ENCODE measurements around the gene ST7. TPM values are rescaled to one million over a fixed set of nuclear protein-coding genes. Genes with fewer than 3 reads are reported as not detected.

The ST7 gene
- polyA plus RNA-seq, 1 donor from 2014 or later, result 76.8 TPM

DNA sequence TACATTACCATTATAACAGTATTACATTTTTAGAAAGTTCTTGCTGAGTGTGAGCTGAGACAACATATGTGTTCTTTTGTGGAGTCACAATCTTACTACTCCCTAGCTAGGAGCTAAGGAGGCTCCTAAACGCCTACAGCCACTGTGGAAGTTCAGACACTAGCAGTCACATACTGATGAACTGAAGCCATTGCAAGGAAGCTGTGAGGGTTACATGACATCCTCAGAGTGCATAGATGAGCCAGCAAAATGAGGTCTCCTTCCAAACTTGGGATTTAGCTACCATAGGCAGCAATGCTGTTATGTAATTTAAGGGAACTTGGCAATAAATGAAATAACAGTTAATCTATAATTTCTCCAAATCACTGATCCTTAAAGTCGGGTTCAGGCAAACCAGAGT, 10.8 kb upstream of the ST7 start:
- Histone ChIP-seq H3K79me2 (replicated peaks; ENCODE audit: insufficient read depth, low read length) (no peaks in the 10 kb centered on the region), H3F3A (ENCODE audit: insufficient read depth, low read length, poor library complexity, severe bottlenecking) (no peaks in the 10 kb centered on the region), H4K20me1 (ENCODE audit: insufficient read depth) (no peaks in the 10 kb centered on the region), H3K9me3 (ENCODE audit: low read length) (no peaks in the 10 kb centered on the region), H3K27ac (ENCODE audit: low read length) (no peak overlapping the region), H3K36me3 (ENCODE audit: insufficient read depth, low read length) (no peaks in the 10 kb centered on the region), H3K9ac (ENCODE audit: low read length) (no peak overlapping the region), H3K9me2 (ENCODE audit: insufficient read depth, low read length) (no peaks in the 10 kb centered on the region), H3K27me3 (ENCODE audit: insufficient read depth, low read depth, low read length) (no peaks in the 10 kb centered on the region), H3K4me2 (ENCODE audit: low read length) (no peak overlapping the region), H3K4me3 (ENCODE audit: low read length) (no peak overlapping the region), H2AFZ (ENCODE audit: low read depth, low read length) (no peak overlapping the region)
- TF ChIP-seq EP300 (conservative IDR thresholded peaks at IDR 0.05; ENCODE audit: poor library complexity, severe bottlenecking), result no peak
- no peak for TF ChIP-seq REST (IDR thresholded peaks at IDR 0.05; ENCODE audit: borderline replicate concordance)
- TF ChIP-seq, protein P1, sequence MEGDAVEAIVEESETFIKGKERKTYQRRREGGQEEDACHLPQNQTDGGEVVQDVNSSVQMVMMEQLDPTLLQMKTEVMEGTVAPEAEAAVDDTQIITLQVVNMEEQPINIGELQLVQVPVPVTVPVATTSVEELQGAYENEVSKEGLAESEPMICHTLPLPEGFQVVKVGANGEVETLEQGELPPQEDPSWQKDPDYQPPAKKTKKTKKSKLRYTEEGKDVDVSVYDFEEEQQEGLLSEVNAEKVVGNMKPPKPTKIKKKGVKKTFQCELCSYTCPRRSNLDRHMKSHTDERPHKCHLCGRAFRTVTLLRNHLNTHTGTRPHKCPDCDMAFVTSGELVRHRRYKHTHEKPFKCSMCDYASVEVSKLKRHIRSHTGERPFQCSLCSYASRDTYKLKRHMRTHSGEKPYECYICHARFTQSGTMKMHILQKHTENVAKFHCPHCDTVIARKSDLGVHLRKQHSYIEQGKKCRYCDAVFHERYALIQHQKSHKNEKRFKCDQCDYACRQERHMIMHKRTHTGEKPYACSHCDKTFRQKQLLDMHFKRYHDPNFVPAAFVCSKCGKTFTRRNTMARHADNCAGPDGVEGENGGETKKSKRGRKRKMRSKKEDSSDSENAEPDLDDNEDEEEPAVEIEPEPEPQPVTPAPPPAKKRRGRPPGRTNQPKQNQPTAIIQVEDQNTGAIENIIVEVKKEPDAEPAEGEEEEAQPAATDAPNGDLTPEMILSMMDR (IDR thresholded peaks at IDR 0.05; ENCODE audit: poor library complexity, severe bottlenecking), result no peak
- no peak for TF ChIP-seq MXI1 (conservative IDR thresholded peaks at IDR 0.05; ENCODE audit: poor library complexity, severe bottlenecking)
- TF ChIP-seq TAF1 (IDR thresholded peaks at IDR 0.05; ENCODE audit: low read depth), result no peak
- no peak for TF ChIP-seq POLR2AphosphoS5 (IDR thresholded peaks at IDR 0.05)
- TF ChIP-seq SMC3 (conservative IDR thresholded peaks at IDR 0.05; ENCODE audit: poor library complexity), result no peak
- TF ChIP-seq RAD21 (conservative IDR thresholded peaks at IDR 0.05), result no peak
- TF ChIP-seq EZH2 (IDR thresholded peaks at IDR 0.05; ENCODE audit: borderline replicate concordance, insufficient read depth, low read length, poor library complexity, severe bottlenecking), result no peak

GRCh38 chr7:116948934-116949333, 4.4 kb upstream of the ST7 start:
- H3K4me3 ChIP-seq (ENCODE audit: low read length), result no peak overlapping the region

More at GRCh38 chr7:116948934-116949333, 4.4 kb upstream of the ST7 start:
- no peak overlapping the region for H3K4me2 ChIP-seq (ENCODE audit: low read length)
- H3K27ac ChIP-seq (ENCODE audit: low read length), result no peak overlapping the region
- no peak overlapping the region for H2AFZ ChIP-seq (ENCODE audit: low read depth, low read length)
- H4K20me1 ChIP-seq (ENCODE audit: insufficient read depth), result no peaks in the 10 kb centered on the region
- H3K36me3 ChIP-seq (ENCODE audit: insufficient read depth, low read length), result no peaks in the 10 kb centered on the region
- H3K79me2 ChIP-seq (replicated peaks; ENCODE audit: insufficient read depth, low read length), result no peaks in the 10 kb centered on the region
- H3K9me3 ChIP-seq (ENCODE audit: low read length), result no peaks in the 10 kb centered on the region
- no peak for TF ChIP-seq EP300 (conservative IDR thresholded peaks at IDR 0.05; ENCODE audit: poor library complexity, severe bottlenecking)
- TF ChIP-seq EZH2 (IDR thresholded peaks at IDR 0.05; ENCODE audit: borderline replicate concordance, insufficient read depth, low read length, poor library complexity, severe bottlenecking), result no peak
- TF ChIP-seq MXI1 (conservative IDR thresholded peaks at IDR 0.05; ENCODE audit: poor library complexity, severe bottlenecking), result no peak
- no peak for TF ChIP-seq RAD21 (conservative IDR thresholded peaks at IDR 0.05)
- no peak for TF ChIP-seq SMC3 (conservative IDR thresholded peaks at IDR 0.05; ENCODE audit: poor library complexity)
- TF ChIP-seq POLR2AphosphoS5 (IDR thresholded peaks at IDR 0.05), result no peak
- TF ChIP-seq, protein P1 (IDR thresholded peaks at IDR 0.05; ENCODE audit: poor library complexity, severe bottlenecking), result no peak
- H3K27me3 ChIP-seq (ENCODE audit: insufficient read depth, low read depth, low read length), result no peaks in the 10 kb centered on the region
- no peak overlapping the region for H3K9ac ChIP-seq (ENCODE audit: low read length)
- H3F3A ChIP-seq (ENCODE audit: insufficient read depth, low read length, poor library complexity, severe bottlenecking), result peaks cover 6% of the 10 kb centered on the region
- no peaks in the 10 kb centered on the region for H3K9me2 ChIP-seq (ENCODE audit: insufficient read depth, low read length)
